GM12892 (cell line): ENCODE data around the gene PLA2G4D.

Experiments used
- POLR2A ChIP-seq: IDR thresholded peaks from 2 replicates; pipeline ENCODE4 v1.6.1; 2011; ENCODE audit warnings: low read depth, low read length, control low read depth
- POLR2AphosphoS5 ChIP-seq: IDR thresholded peaks from 2 replicates; pipeline ENCODE4 v1.6.1; 2011; ENCODE audit warnings: low read depth, low read length, control low read depth

GRCh38 chr15:42140383-42141070 lies 46.2 kb upstream of the PLA2G4D start:
- TF ChIP-seq POLR2AphosphoS5 (no peak), POLR2A (no peak)
